ENCODE results near the gene PDIA3.
"Not testable (repeated sequence)": the region's sequence is repeated elsewhere in the genome, so short reads cannot be mapped to it uniquely, and the experiment has no call there.

Gene PDIA3

DNA sequence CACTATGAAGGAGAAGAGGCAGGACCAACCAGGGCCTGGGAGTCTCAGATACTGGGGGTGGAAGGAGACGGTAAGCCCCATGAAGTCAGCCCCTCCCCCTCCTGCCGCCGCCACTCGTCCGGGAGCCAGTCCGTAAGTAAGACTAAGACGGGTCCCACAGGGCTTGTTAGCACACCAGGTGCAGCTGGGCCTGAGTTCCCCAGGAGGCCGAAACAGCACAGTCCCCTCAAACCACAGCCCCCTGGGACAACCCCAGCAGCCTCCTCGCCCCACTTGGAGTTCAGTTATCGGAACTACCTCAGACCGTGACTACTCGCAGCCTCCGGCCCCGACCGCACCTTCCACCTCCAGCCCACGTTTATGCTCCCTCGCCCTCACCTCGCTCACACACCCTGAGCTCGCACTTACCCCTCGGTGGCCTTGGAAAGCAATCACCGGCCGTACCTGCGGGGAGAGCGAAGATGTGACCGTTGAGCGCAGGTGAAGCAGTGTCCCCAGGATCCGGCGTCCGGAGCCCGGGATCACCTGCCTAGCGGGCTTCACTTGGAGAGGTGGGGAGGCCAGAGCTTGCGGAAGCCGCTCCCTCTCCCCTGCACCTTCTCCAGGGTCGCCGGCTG, 30.0 kb downstream of the PDIA3 start:
- no peak for DNase-seq (ENCODE audit: extremely low read depth in 1 of 2, low read depth in 1 of 2)

DNA sequence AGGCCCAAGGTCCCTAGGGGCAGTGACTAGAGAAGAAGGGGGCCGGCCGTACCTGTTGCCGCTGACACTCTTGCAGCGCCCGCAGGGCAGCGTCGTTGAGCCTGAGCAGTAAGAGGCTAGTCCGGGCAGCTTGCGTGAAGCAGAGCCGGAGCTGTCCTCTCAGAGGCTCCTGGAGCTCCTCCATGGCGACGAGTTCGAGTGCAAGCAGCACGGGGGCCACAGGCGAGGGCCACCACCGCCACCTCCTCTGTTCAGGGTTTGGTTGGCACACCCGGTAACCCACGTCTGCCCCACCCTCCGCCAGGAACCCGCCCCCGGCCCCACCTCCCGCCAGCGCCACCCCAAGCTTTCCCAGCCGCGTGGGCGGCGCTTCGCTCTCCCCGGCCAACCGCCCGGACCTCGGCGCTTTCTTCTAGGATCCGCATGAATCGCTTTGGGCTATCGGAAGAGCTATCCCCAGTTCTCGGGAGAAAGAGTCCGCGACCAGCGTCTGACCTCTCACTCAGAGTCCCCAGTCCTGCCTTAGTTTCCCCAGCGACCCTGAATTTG, 30.6 kb downstream of the PDIA3 start, which contains the start of gene ELL3:
Gene ELL3 (minus strand): TSS at position 249 of the 549 bp plus-strand sequence. CDS start 65 bp downstream, at position 184.
- peak; percentile 54 to 59 for DNase-seq (ENCODE audit: extremely low read depth in 1 of 2, low read depth in 1 of 2)

DNA sequence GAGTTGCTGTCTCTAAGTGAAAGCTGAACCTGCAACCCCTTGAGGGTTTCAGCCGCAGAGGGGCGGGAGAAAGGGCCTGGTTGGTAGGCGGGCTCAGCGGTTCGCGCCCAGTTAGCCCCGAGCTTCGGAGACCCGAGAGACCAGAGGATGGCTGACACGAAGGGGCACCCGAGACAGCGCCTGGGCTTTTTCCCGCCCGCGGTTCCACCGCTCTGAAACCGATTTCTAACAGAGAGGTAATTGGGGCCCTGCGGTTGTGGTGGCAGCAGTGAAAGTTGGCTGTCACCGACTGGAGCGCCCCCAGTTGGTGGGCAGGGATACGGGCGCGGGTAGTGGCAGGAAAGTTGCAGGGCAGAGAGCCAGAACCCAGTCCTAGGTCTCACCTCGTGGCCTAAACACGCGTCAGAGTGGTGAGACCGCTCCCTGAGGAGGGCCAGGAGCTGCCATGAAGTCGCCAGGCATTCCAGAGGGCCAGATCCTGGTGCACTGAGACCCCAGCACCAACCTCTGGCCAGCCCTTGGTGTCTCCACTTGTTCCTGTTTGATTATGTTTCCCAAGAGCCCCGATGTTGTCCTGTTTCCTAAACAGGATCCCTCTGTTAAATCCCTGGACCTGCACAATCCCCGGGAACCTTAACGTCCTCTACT, 31.2 kb downstream of the PDIA3 start:
- DNase-seq (ENCODE audit: extremely low read depth in 1 of 2, low read depth in 1 of 2), result peak; percentile 81 to 89

DNA sequence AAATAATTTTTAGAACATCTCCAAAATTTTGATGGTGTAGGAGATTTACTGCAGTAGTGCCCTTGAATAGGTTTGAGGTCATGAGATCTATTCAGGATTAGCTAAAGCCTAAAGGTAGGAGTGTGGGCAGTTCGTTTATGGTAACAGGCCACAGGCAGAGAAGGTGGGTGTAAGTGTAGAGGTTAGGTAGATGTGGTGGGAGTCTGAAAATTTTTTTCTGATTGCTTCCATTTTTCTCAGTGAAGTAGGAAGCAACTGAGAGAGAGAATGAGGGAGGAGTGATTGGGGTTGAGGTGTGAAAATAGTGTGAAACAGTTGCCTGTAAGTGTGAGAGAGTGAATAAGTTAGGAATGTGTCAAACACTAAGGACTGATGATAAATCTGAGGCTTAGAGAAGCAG, 32.8 kb downstream of the PDIA3 start:
- DNase-seq (ENCODE audit: extremely low read depth in 1 of 2, low read depth in 1 of 2), result no peak

DNA sequence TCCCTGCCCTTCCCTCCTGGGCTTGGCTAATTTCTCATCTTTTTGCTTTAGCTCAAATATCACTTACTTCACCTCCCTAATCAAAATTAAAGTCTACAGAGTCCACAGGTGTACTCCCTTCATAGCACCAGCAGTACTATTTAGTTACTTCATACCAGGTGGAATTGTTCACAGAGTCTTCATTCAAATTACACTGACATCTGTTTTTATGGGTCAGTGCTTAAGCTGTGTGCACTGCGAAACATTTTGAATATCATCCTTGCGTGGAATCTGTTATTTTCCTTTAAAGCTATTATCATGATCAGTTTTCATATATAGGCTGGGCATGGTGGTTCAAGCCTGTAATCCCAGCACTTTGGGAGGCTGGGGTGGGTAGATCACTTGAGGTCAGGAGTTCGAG, 43.2 kb downstream of the PDIA3 start:
- no peak for DNase-seq (ENCODE audit: extremely low read depth in 1 of 2, low read depth in 1 of 2)

DNA sequence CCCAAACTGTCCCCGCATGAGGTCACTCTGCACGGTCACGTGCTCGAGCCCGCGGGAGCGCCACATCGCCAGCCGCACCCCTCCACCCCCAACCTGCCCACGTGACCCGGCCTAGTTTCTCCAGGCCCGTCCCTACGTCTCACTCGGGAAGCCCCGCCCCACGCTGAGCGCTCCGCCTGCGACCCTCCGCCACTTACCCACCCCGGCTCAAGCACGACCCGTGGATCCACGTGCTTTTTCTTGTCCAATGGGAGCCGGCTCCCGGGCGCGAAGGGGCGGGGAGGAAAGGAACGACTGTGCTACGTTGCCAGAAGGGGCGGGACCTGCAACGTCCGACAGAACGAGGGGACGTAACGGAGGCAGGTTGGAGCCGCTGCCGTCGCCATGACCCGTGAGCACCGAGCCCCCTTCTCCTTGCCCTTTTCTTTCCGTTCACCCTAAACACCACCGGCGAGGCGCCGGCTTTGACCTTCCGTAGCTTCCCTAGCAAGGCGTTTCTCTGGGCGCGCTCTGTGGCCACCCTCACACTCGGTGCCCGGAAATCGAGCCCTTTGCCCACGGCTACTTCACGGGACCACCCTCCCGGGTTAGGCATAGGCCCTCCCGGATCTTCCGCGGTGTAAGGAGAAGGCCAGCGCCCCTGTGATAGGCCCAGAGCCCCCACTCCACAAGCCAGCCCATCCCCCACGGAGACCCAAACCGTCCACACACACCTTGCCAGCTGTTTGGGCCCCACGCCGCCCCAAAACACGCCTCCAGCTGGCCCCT, 45.9 kb downstream of the PDIA3 start, which contains the start of gene SERF2:
Gene SERF2 (plus strand): TSS at position 328 of the 768 bp plus-strand sequence. CDS start 57 bp downstream, at position 385.
- peak; percentile 100 for DNase-seq (ENCODE audit: extremely low read depth in 1 of 2, low read depth in 1 of 2)

DNA sequence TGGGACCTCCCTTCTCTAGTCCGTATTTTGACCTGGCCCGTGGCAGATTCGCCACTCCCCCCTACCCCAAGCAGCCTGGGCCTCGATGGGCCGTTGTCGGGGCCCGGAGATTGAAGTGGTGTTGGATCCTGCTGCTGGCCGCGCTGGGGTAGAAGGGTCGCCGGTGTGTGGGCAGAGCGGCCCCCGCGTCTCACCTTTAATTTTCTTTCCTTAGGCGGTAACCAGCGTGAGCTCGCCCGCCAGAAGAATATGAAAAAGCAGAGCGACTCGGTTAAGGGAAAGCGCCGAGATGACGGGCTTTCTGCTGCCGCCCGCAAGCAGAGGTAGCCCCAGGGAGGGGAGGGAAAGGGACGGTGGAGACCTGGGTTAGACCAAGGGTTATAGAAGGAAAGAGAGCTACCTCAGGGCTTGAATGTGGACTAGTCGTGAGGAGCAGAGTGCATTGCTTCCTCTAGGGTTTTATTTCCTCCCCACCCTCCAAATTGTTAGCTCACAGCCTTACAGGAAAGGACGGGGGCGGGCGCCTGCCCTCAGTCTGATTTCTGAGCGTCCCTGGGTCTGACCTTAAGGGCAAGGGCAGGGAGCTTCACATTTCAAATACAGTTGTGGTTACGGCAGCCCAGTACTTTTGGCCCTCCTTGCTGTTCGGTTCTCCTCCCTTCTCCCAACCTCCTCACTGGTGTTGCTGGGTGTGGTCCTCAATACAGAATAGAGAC, 46.7 kb downstream of the PDIA3 start:
- DNase-seq (ENCODE audit: extremely low read depth in 1 of 2, low read depth in 1 of 2), result no peak

DNA sequence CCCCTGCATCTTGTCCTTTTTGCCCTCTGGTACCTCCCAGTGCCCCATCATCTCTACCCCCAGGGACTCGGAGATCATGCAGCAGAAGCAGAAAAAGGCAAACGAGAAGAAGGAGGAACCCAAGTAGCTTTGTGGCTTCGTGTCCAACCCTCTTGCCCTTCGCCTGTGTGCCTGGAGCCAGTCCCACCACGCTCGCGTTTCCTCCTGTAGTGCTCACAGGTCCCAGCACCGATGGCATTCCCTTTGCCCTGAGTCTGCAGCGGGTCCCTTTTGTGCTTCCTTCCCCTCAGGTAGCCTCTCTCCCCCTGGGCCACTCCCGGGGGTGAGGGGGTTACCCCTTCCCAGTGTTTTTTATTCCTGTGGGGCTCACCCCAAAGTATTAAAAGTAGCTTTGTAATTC, 47.4 kb downstream of the PDIA3 start:
- no peak for DNase-seq (ENCODE audit: extremely low read depth in 1 of 2, low read depth in 1 of 2)

DNA sequence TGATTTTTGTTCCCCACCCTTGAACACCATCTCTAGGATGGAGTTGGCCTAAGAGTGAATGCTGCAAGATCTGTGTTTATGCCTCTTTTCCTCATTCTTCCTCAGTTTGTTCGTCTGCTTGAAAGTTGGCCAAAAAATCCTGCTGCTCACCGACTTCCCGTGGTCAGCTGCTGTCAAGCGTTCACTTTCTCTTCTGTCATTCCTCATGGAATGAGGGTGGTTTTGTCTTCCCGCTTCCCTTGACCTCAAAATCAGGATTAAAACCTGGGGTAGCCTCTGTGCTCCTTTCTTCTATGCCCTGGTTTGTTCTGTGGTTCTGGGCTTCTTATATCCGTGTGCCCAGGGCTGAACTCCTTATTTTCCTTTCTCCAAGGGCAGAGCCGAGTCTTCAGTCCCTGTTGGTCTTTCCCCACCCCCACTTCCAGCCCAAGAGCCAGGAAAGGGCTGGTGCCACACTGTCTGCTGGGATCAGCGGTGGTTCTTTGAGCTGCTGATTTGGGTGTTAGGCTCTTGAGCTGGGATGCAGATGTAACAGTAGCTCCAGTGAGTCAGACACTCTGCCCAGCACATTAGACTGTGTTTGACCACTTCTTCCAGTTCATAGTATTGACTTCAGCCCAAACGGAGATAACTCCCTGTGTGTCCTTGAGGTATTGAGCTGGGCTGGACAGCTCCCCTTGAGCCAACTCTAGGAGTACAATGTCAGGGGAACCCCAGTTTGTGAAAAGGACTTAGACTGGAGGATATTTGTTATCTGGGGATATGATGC, 48.2 kb downstream of the PDIA3 start:
- no peak for DNase-seq (ENCODE audit: extremely low read depth in 1 of 2, low read depth in 1 of 2)

DNA sequence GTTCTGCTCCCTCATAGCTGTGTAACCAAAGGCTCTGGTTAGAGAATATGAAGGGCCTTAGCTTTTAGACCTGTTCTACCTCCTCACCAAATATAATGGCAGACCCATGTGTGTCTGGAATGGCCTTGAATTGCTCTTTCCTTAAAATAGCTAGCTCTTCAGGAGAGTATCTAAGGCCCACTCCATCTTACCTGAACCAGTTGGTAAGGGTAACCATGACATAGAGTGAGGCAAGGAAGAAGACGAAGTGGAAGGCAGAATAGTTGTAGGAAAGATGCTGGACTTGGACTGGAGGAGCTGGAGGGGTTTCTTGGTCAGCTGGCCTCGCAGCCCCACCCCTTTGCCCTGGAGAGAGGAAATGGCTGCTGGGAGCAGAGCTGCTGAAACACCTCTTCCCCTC, 49.0 kb downstream of the PDIA3 start:
- DNase-seq (ENCODE audit: extremely low read depth in 1 of 2, low read depth in 1 of 2), result no peak

DNA sequence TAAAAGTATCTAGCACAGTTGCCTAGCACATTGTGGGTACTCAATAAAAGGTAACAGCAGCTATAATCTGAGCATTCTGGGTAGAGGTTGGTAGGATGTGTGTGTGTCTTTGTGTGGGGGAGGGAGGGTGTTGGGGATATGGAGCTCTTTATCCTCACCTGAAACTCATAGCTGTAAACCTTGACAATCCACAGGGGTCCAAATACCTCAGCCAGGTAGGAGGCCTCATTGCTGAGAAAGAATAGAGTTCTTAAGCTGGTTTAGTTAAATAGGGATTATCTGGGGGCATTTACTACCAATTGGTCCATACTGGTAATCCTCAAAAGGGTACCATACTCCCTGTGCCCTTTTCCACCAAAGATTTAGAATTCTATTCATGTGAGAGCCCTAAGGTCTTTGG, 49.8 kb downstream of the PDIA3 start:
- no peak for DNase-seq (ENCODE audit: extremely low read depth in 1 of 2, low read depth in 1 of 2)

DNA sequence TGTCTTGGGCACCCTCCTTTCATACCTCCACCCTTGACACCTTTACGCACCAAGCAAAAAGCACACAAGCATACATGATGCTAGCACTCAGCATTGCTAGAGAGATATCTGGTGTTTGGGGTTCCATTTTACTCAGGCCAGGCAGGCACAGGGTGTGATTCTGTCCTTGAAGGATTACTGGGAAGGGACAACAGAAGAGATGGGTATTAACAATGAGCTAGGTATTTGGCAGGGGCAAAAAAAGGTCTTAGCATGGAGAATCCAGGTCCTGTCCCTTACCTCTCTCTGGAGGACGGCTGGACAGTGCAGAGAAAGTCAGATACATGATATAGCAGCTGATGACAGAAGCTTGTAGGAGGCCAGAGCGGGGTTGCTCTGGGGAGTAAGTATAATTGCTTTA, 50.3 kb downstream of the PDIA3 start:
- DNase-seq (ENCODE audit: extremely low read depth in 1 of 2, low read depth in 1 of 2), result no peak

DNA sequence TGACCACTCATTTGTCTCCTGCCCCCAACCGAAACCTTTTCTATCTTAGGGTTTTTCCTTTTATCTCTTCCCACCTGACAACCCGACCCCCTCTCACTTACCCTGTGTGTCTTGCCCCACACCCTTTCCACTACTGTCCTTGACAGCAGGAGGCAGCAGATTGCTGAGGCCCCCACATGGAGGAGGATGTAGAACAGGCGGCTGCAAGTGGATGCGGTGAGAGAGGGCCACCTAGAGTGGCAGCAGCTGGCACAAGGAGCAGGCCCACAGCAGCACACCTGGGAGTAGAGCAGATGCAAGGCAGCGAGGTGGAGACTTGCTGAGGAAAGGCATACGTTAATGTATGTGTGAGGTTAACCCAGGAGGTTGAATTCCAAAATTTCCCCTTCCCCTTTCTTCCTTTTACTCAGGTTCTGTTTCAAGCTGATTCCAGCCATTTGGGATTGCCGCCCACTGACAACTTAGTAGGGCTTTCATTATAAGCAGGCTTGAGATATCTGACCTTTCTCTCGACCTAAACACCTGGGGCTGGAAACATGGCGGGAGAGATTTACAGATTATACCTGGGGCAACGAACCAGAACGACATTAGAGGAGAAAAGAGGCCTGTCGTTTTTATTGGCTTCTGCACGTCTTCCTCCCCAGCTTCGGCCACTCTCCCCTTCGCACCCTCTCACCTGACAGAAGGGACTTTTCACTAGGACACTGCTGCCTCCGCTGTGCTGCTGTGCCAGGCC, 53.1 kb downstream of the PDIA3 start:
- no peak for DNase-seq (ENCODE audit: extremely low read depth in 1 of 2, low read depth in 1 of 2)

DNA sequence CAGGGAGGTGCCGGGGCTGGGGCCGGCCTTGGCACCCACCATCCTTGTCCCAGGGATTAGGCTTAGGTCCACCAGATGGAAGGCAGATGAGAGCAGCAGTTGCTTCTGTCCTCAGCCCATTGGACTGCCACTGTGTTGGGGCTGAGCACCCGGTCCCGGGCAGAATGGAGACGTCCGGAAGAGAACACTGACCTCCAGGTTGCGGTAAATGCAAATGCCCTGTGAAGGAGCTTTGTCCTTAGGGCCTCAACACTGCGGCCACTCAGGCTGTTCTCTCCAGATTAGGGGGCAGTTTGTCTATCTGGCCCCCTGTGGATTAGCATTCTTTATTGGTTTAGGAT, 53.7 kb downstream of the PDIA3 start, which contains the start of gene SERINC4:
Gene SERINC4 (minus strand): TSS at position 276 of the 341 bp plus-strand sequence. CDS start 234 bp downstream, at position 42.
- no peak for DNase-seq (ENCODE audit: extremely low read depth in 1 of 2, low read depth in 1 of 2)

DNA sequence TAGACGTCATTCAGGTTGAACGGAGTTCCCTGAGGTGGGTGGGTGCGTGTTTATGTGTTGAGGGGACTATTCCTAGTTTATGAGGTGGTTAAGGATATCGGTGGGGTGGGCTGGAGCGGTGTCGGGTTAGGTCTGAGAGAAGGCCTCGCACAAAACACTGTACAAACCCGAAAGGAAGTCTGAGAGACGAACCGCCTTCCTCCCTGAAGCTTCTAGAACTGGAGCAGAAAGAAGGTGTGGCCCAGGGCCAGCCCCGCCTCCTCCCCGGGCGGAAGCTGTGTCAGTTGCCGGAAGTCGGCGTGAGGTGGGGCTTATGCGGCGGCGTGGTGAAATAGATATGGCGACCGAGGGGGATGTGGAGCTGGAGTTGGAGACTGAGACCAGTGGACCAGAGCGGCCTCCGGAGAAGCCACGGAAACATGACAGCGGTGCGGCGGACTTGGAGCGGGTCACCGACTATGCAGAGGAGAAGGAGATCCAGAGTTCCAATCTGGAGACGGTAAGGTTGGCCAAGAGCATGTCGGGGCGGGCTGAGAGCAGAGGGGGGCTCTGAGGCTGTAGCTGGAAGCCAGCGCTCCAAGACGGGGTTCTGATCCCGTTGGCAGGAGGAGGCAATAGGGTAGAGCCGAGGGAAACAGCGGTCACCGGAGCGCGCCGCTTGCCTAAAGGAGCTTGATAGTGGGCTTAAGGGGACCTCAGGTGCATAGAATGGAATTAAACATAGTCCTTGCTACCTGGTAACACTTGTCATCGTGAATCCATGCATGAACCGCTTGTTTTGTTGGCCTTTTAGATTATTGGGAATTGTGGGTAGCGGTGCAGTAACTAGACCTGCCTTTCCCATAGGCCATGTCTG, 54.3 kb downstream of the PDIA3 start, which contains the start of gene HYPK:
Gene HYPK (plus strand): TSS at position 314 of the 856 bp plus-strand sequence. CDS start 24 bp downstream, at position 338.
- peak; percentile 76 to 84 for DNase-seq (ENCODE audit: extremely low read depth in 1 of 2, low read depth in 1 of 2)

DNA sequence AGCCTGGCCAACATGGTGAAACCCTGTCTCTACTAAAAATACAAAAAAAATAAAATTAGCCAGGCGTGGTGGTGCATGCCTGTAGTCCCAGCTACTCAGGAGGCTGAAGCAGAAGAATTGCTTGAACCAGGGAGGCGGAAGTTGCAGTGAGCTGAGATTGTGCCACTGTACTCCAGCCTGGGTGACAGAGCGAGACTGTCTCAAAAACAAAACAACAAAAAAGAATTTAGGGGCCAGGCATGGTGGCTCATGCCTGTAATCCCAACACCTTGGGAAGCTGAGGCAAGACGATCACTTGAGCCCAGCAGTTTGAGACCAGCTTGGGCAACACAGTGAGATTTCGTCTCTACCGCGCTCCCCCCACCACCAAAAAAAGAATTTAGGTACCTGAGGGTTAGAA, 56.4 kb downstream of the PDIA3 start:
- DNase-seq (ENCODE audit: extremely low read depth in 1 of 2, low read depth in 1 of 2), result not testable (repeated sequence)

DNA sequence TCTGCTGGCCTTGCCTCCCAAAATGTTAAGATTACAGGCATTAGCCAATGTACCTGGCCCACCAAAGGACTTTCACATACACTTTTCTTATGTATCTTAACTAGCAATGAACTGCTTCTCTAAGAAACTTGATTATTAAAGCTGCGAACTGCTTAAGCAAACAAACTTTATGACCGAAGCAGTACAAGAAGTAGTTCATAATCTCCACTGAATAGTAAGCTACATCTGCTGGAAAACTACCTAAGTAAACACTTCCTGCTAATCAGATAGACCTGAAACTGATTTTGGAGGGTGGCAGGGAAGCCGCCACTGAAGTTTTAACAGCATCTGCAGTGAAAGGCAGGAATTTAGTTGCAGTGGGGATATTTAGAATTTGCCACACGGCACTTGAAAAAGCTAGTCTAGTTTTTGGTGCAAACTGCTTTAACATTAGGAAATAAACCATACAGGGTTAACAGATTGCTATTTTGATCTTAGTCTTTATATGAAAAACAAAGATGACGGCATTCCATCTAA, 62.3 kb downstream of the PDIA3 start:
- DNase-seq (ENCODE audit: extremely low read depth in 1 of 2, low read depth in 1 of 2), result no peak

Data from stimulated activated CD8-positive, alpha-beta memory T cell treated with anti-CD3 and anti-CD28 coated beads, Interleukin-7, amount 100 ng/mL, for 48 hours (primary cell).